Body of pancreas (tissue), 4 donors: ENCODE results near the gene DNHD1. TPM values are rescaled to one million over a fixed set of nuclear protein-coding genes. Genes with fewer than 3 reads are reported as not detected.

ENCODE experiments used
- ATAC-seq: fragments of 150-250 bp; one replicate; pipeline ENCODE4 v1.9.1; 2016
- DNase-seq, 4 donors: peaks; one replicate each; pipeline ENCODE4 v3.0.0-alpha.2; 2019
- H3K27ac ChIP-seq, 4 donors: fragments of 200-600 bp; sonication (generic); 1 replicate in 3 of 4; 2 replicates in 1 of 4; pipeline versions ENCODE4 v1.5.1 to v1.6.1; 2016 to 2019; ENCODE audit warnings: mild to moderate bottlenecking in 1 of 4, mixed read lengths in 1 of 4, moderate library complexity in 1 of 4
- H3K27me3 ChIP-seq, 2 donors: fragments of 200-600 bp; sonication (generic); one replicate each; pipeline ENCODE4 v1.6.0; 2016; ENCODE audit warnings: mild to moderate bottlenecking in 1 of 2
- H3K36me3 ChIP-seq, 2 donors: fragments of 200-600 bp; sonication (generic); replicated peaks in 1 of 2; 2 replicates each; pipeline ENCODE4 v1.5.1; 2016; ENCODE audit warnings: low read depth in 2 of 2; ENCODE audit not compliant: insufficient read depth in 1 of 2
- H3K4me1 ChIP-seq: fragments of 200-600 bp; sonication (generic); one replicate; pipeline ENCODE4 v1.6.0; 2016
- H3K4me3 ChIP-seq, 2 donors: fragments of 200-600 bp; sonication (generic); 1 replicate in 1 of 2; 2 replicates in 1 of 2; pipeline ENCODE4 v1.5.1; 2016 to 2019
- H3K9me3 ChIP-seq, 3 donors: fragments of 200-600 bp; sonication (generic); 1 replicate in 2 of 3; 2 replicates in 1 of 3; pipeline ENCODE4 v1.5.1; 2016
- CTCF ChIP-seq, 7 experiments: fragments of 450-650 bp in 4 of 7; fragments of 200-600 bp in 3 of 7; sonication (generic) in 3 of 7; IDR thresholded peaks; one replicate each; pipeline ENCODE4 v1.5.1; 2016 to 2019; ENCODE audit warnings: antibody characterized with exemption in 7 of 7
- POLR2A ChIP-seq, 3 donors: fragments of 450-650 bp; IDR thresholded peaks; one replicate each; pipeline ENCODE4 v1.6.1; 2016; ENCODE audit warnings: antibody characterized with exemption in 3 of 3, mild to moderate bottlenecking in 2 of 3
- WGBS, 2 donors: methylation state at CpG; one replicate each; pipeline ENCODE4 v1.1.5; 2017; 5-methylcytosine and 5-hydroxymethylcytosine counted together
- intact Hi-C: fragments of 100-400 bp; cut with DNase I; formaldehyde crosslinking; loops from one replicate; pipeline ENCODE4 v1.15.1; 2023
- total RNA-seq, 2 donors: library from RNA; depleted of rRNA; stranded (reverse); fragments of >200 nt; gene quantifications; one replicate each; pipeline ENCODE4 v1.1.0, GENCODE V29; 2016

The DNHD1 gene
- total RNA-seq, 2 donors from 2014 or later = 14.5 to 19.1 TPM

- intact Hi-C loops = no loop called here
- no peak for DNase-seq
- Histone ChIP-seq H3K36me3 (no peaks in the 10 kb centered on the region), H3K4me3 (no peak overlapping the region), H3K27ac (no peak overlapping the region), H3K9me3 (no peaks in the 10 kb centered on the region), H3K27me3 (no peaks in the 10 kb centered on the region), H3K4me1 (peaks cover 8% of the 10 kb centered on the region)
- no peak for ATAC-seq
- TF ChIP-seq POLR2A (IDR thresholded peaks at IDR 0.05) (no peak), CTCF (IDR thresholded peaks at IDR 0.05) (no peak)
- WGBS, 2 donors = 82 to 89% methylated on average over 3 of the region's 3 CpGs
Observed at GRCh38 chr11:6561288-6561687, 64.2 kb downstream of the DNHD1 start.

- ATAC-seq (no peak), DNase-seq (no peak)
- Histone ChIP-seq H3K9me3 (no peaks in the 10 kb centered on the region), H3K4me3 (no peak overlapping the region), H3K27ac (no peak overlapping the region), H3K27me3 (no peaks in the 10 kb centered on the region), H3K4me1 (peaks cover under 1% of the 10 kb centered on the region), H3K36me3 (no peaks in the 10 kb centered on the region)
- intact Hi-C loops = no loop called here
- WGBS, 2 donors = 95 to 98% methylated on average over 4 of the region's 4 CpGs
- TF ChIP-seq CTCF (IDR thresholded peaks at IDR 0.05) (no peak), POLR2A (IDR thresholded peaks at IDR 0.05) (no peak)
Observed at GRCh38 chr11:6563121-6563619, 66.1 kb downstream of the DNHD1 start.

- 85 to 96% methylated on average over 8 to 9 of the region's 10 CpGs for WGBS, 2 donors
- Histone ChIP-seq H3K27ac (no peak overlapping the region), H3K36me3 (no peaks in the 10 kb centered on the region), H3K9me3 (no peaks in the 10 kb centered on the region), H3K4me3 (no peak overlapping the region), H3K27me3 (no peaks in the 10 kb centered on the region), H3K4me1 (peaks cover 5% of the 10 kb centered on the region)
- no peak for ATAC-seq
- intact Hi-C loops = no loop called here
- no peak for TF ChIP-seq POLR2A (IDR thresholded peaks at IDR 0.05)
- no peak for TF ChIP-seq CTCF (IDR thresholded peaks at IDR 0.05)
- DNase-seq = no peak
Observed at GRCh38 chr11:6563667-6564066, 66.6 kb downstream of the DNHD1 start.

GRCh38 chr11:6565325-6565724 lies 68.2 kb downstream of the DNHD1 start:
- Histone ChIP-seq H3K36me3 (no peaks in the 10 kb centered on the region), H3K4me3 (no peak overlapping the region), H3K4me1 (peaks cover 10% of the 10 kb centered on the region), H3K27me3 (no peaks in the 10 kb centered on the region), H3K27ac (no peak overlapping the region), H3K9me3 (no peaks in the 10 kb centered on the region)
- no peak for DNase-seq
- WGBS, 2 donors = 58 to 83% methylated on average over 2 of the region's 2 CpGs
- TF ChIP-seq POLR2A (IDR thresholded peaks at IDR 0.05) = no peak
- intact Hi-C loops = no loop called here
- ATAC-seq = no peak

- no peak for TF ChIP-seq CTCF (IDR thresholded peaks at IDR 0.05)
- TF ChIP-seq POLR2A (IDR thresholded peaks at IDR 0.05) = no peak
- Histone ChIP-seq H3K27me3 (no peaks in the 10 kb centered on the region), H3K4me1 (peaks cover 10% of the 10 kb centered on the region), H3K9me3 (no peaks in the 10 kb centered on the region), H3K4me3 (no peak overlapping the region), H3K27ac (no peak overlapping the region), H3K36me3 (no peaks in the 10 kb centered on the region)
- WGBS, 2 donors = 80 to 84% methylated on average over 4 to 5 of the region's 5 CpGs
- intact Hi-C loops = no loop called here
- DNase-seq = no peak
- ATAC-seq = no peak
Observed at GRCh38 chr11:6565988-6566703, 69.1 kb downstream of the DNHD1 start.
